ENCODE results near the gene PDZRN4. TPM values are rescaled to one million over a fixed set of nuclear protein-coding genes. Genes with fewer than 3 reads are reported as not detected.

Gene PDZRN4
- polyA plus RNA-seq, 3 donors, result not detected

GRCh38 chr12:41460906-41461305 lies 272.8 kb downstream of the PDZRN4 start:
- H3K36me3 Mint-ChIP-seq, result no peaks in the 10 kb centered on the region
- no peaks in the 10 kb centered on the region for H4K20me1 ChIP-seq (ENCODE audit: insufficient read depth, low read length)
- no peaks in the 10 kb centered on the region for H3K27me3 Mint-ChIP-seq (ENCODE audit: low read depth in 3 of 3)
- H3K79me2 ChIP-seq (ENCODE audit: insufficient read depth, low read length), result no peaks in the 10 kb centered on the region
- H3K4me3 Mint-ChIP-seq, result no peak overlapping the region
- intact Hi-C loops (cut with micrococcal nuclease), result no loop called here
- no peaks in the 10 kb centered on the region for H3K27me3 ChIP-seq (ENCODE audit: control insufficient read depth in 2 of 2, insufficient read depth in 2 of 2, low read length in 2 of 2)
- no peak overlapping the region for H3K27ac ChIP-seq (ENCODE audit: low read depth in 1 of 2, low read length in 2 of 2)
- H3K9ac ChIP-seq (ENCODE audit: insufficient read depth, low read length, poor library complexity, severe bottlenecking), result no peak overlapping the region
- H3K9me3 Mint-ChIP-seq, result peaks cover 0 to 2% (median 0%) of the 10 kb centered on the region in 7 donors
- H3K4me3 ChIP-seq (replicated peaks in 1 of 3; ENCODE audit: low read depth in 2 of 3, low read length in 3 of 3), result no peak overlapping the region
- no peak for TF ChIP-seq CTCF (IDR thresholded peaks at IDR 0.05)
- H3K4me1 Mint-ChIP-seq, result no peaks in the 10 kb centered on the region
- H3K4me1 ChIP-seq (ENCODE audit: control insufficient read depth in 1 of 2, insufficient read depth in 2 of 2, low read length in 2 of 2), result no peaks in the 10 kb centered on the region
- no CpG with 5 or more reads among the region's 3 CpGs for WGBS (ENCODE audit: insufficient coverage)
- H3K9me3 ChIP-seq (replicated peaks in 1 of 2; ENCODE audit: control insufficient read depth in 1 of 2, insufficient read depth in 1 of 2, low read length in 2 of 2), result no peaks in the 10 kb centered on the region
- H2AFZ ChIP-seq (ENCODE audit: insufficient read depth, low read depth, low read length, poor library complexity, severe bottlenecking), result no peak overlapping the region
- no peak overlapping the region for H3K4me2 ChIP-seq (replicated peaks; ENCODE audit: extremely low read depth, low read length, poor library complexity, severe bottlenecking)
- H3K36me3 ChIP-seq (replicated peaks in 1 of 2; ENCODE audit: control insufficient read depth in 1 of 2, insufficient read depth in 2 of 2, low read length in 2 of 2), result no peaks in the 10 kb centered on the region
- peak overlapping the region in 1 of 7 donors; percentile 47 for H3K27ac Mint-ChIP-seq
- no peak for DNase-seq

GRCh38 chr12:41462312-41462711 lies 274.2 kb downstream of the PDZRN4 start:
- Histone ChIP-seq H3K4me1 (ENCODE audit: control insufficient read depth in 1 of 2, insufficient read depth in 2 of 2, low read length in 2 of 2) (no peaks in the 10 kb centered on the region), H2AFZ (ENCODE audit: insufficient read depth, low read depth, low read length, poor library complexity, severe bottlenecking) (no peak overlapping the region), H3K4me3 (replicated peaks in 1 of 3; ENCODE audit: low read depth in 2 of 3, low read length in 3 of 3) (no peak overlapping the region), H4K20me1 (ENCODE audit: insufficient read depth, low read length) (no peaks in the 10 kb centered on the region), H3K27ac (ENCODE audit: low read depth in 1 of 2, low read length in 2 of 2) (no peak overlapping the region), H3K9ac (ENCODE audit: insufficient read depth, low read length, poor library complexity, severe bottlenecking) (no peak overlapping the region), H3K27me3 (ENCODE audit: control insufficient read depth in 2 of 2, insufficient read depth in 2 of 2, low read length in 2 of 2) (no peaks in the 10 kb centered on the region), H3K36me3 (replicated peaks in 1 of 2; ENCODE audit: control insufficient read depth in 1 of 2, insufficient read depth in 2 of 2, low read length in 2 of 2) (no peaks in the 10 kb centered on the region), H3K79me2 (ENCODE audit: insufficient read depth, low read length) (no peaks in the 10 kb centered on the region), H3K9me3 (replicated peaks in 1 of 2; ENCODE audit: control insufficient read depth in 1 of 2, insufficient read depth in 1 of 2, low read length in 2 of 2) (no peaks in the 10 kb centered on the region), H3K4me2 (replicated peaks; ENCODE audit: extremely low read depth, low read length, poor library complexity, severe bottlenecking) (no peak overlapping the region)
- Mint-ChIP-seq H3K4me3 (no peak overlapping the region), H3K9me3 (peaks cover 0 to 3% (median 0%) of the 10 kb centered on the region in 7 donors), H3K27ac (no peak overlapping the region), H3K36me3 (no peaks in the 10 kb centered on the region), H3K27me3 (ENCODE audit: low read depth in 3 of 3) (no peaks in the 10 kb centered on the region), H3K4me1 (no peaks in the 10 kb centered on the region)
- no peak for DNase-seq
- no peak for TF ChIP-seq CTCF (IDR thresholded peaks at IDR 0.05)
- intact Hi-C loops (cut with micrococcal nuclease), result no loop called here

Data from CD14-positive monocyte (primary cell).